Endothelial cell of umbilical vein (primary cell): ENCODE results near the gene KATNAL2. TPM values are rescaled to one million over a fixed set of nuclear protein-coding genes. Genes with fewer than 3 reads are reported as not detected.

Source experiments
- BruUV-seq: library from RNA; stranded (reverse); fragments of 400-500 nt; replicated peaks from 2 replicates; lab custom pipeline; 2021; lab: Mats Ljungman, UMichigan
- CTCF ChIA-PET: fragments of 300-600, 350-600 bp; sonication (Branson Sonifier 250); formaldehyde crosslinking; loops from one replicate; lab custom pipeline; 2021; ENCODE audit warnings: antibody characterized with exemption, inconsistent platforms; lab: Charles Lee
- POLR2A ChIA-PET: fragments of 300-600, 350-600 bp; sonication (Branson Sonifier 250); formaldehyde crosslinking; loops from one replicate; lab custom pipeline; 2021; ENCODE audit warnings: antibody characterized with exemption, inconsistent platforms; lab: Charles Lee
- DNase-seq: peaks from one replicate; pipeline ENCODE4 v3.0.0-alpha.2; 2011; ENCODE audit warnings: low read depth, low spot score
- FAIRE-seq: peaks from 2 replicates; lab custom pipeline; 2011; peaks lifted over from hg19 to GRCh38; lab: Jason Lieb, UNC
- H2AFZ ChIP-seq: 2 replicates; pipeline ENCODE4 v1.6.0; 2012; ENCODE audit warnings: low read depth, low read length, control low read depth, inconsistent platforms
- H3K27ac ChIP-seq: 2 replicates; pipeline ENCODE4 v1.5.1; 2011; ENCODE audit warnings: low read depth, mild to moderate bottlenecking, control low read depth, low read length, moderate library complexity; ENCODE audit not compliant: insufficient read depth
- H3K27me3 ChIP-seq, 2 experiments: 2 replicates each; pipeline versions ENCODE4 v1.6.0 to v1.6.1; 2011; ENCODE audit warnings: low read length in 2 of 2, mixed read lengths in 1 of 2; ENCODE audit not compliant: control insufficient read depth in 2 of 2, insufficient read depth in 2 of 2
- H3K36me3 ChIP-seq, 2 experiments: 2 replicates in 1 of 2; 3 replicates in 1 of 2; pipeline ENCODE4 v1.5.1; 2011; ENCODE audit warnings: low read length in 2 of 2, mild to moderate bottlenecking in 1 of 2, moderate library complexity in 1 of 2; ENCODE audit not compliant: control insufficient read depth in 2 of 2, insufficient read depth in 2 of 2; ENCODE audit errors: extremely low read depth in 1 of 2
- H3K4me1 ChIP-seq: 3 replicates; pipeline ENCODE4 v1.5.1; 2011; ENCODE audit warnings: mild to moderate bottlenecking, low read length; ENCODE audit not compliant: control insufficient read depth, insufficient read depth; ENCODE audit errors: extremely low read depth
- H3K4me2 ChIP-seq: 2 replicates; pipeline ENCODE4 v1.6.1; 2011; ENCODE audit warnings: low read length, control low read depth, mixed read lengths; ENCODE audit not compliant: insufficient read depth
- H3K4me3 ChIP-seq, 3 experiments: fragments of 200-600 bp in 1 of 3; sonication (generic), shearing (Covaris generic) in 1 of 3; replicated peaks in 1 of 3; 2 replicates each; pipeline ENCODE4 v1.5.1; 2011 to 2016; ENCODE audit warnings: control low read depth in 3 of 3, low read length in 3 of 3, mild to moderate bottlenecking in 2 of 3, inconsistent platforms in 1 of 3, low read depth in 1 of 3, moderate library complexity in 1 of 3; ENCODE audit not compliant: insufficient read depth in 1 of 3
- H3K79me2 ChIP-seq: 2 replicates; pipeline ENCODE4 v1.6.0; 2012; ENCODE audit warnings: low read length, inconsistent platforms; ENCODE audit not compliant: control insufficient read depth, insufficient read depth
- H3K9ac ChIP-seq: replicated peaks from 2 replicates; pipeline ENCODE3; 2011; ENCODE audit warnings: low read length, control low read depth; ENCODE audit not compliant: insufficient read depth; ENCODE audit errors: extremely low read depth
- H3K9me1 ChIP-seq: replicated peaks from 3 replicates; pipeline ENCODE4 v1.6.0; 2011; ENCODE audit warnings: mild to moderate bottlenecking, low read length; ENCODE audit not compliant: control insufficient read depth, insufficient read depth; ENCODE audit errors: extremely low read depth
- H3K9me3 ChIP-seq: replicated peaks from 2 replicates; pipeline ENCODE4 v1.5.1; 2012; ENCODE audit warnings: low read length, inconsistent platforms; ENCODE audit not compliant: control insufficient read depth, insufficient read depth
- H4K20me1 ChIP-seq: replicated peaks from 2 replicates; pipeline ENCODE3; 2011; ENCODE audit warnings: mild to moderate bottlenecking, low read length; ENCODE audit not compliant: control insufficient read depth, insufficient read depth; ENCODE audit errors: extremely low read depth
- EZH2 ChIP-seq: IDR thresholded peaks from 2 replicates; pipeline ENCODE4 v1.6.1; 2012; ENCODE audit warnings: borderline replicate concordance, low read depth, mild to moderate bottlenecking, moderate library complexity, low read length, inconsistent platforms; ENCODE audit not compliant: severe bottlenecking
- FOS ChIP-seq: IDR thresholded peaks from 2 replicates; pipeline ENCODE4 v1.6.1; 2011; ENCODE audit warnings: mild to moderate bottlenecking, low read length, moderate library complexity, borderline replicate concordance; ENCODE audit not compliant: insufficient read depth
- GATA2 ChIP-seq: IDR thresholded peaks from 2 replicates; pipeline ENCODE4 v1.7.0; 2011; ENCODE audit warnings: low read depth, mild to moderate bottlenecking, moderate library complexity, mixed read lengths, low read length; ENCODE audit not compliant: insufficient read length, insufficient read depth
- JUN ChIP-seq: IDR thresholded peaks from 2 replicates; pipeline ENCODE4 v1.6.1; 2011; ENCODE audit warnings: borderline replicate concordance, low read depth; ENCODE audit not compliant: insufficient read length, insufficient read depth
- MYC ChIP-seq: IDR thresholded peaks from one replicate; pipeline ENCODE4 v1.6.1; 2011; ENCODE audit warnings: mild to moderate bottlenecking, low read depth, low read length
- POLR2A ChIP-seq: IDR thresholded peaks from 2 replicates; pipeline ENCODE4 v1.6.1; 2012; ENCODE audit warnings: low read depth, mild to moderate bottlenecking, control low read depth, low read length
- POLR2AphosphoS5 ChIP-seq: IDR thresholded peaks from 2 replicates; pipeline ENCODE4 v1.6.1; 2012; ENCODE audit warnings: low read depth, mild to moderate bottlenecking, control low read depth, low read length, moderate library complexity; ENCODE audit not compliant: insufficient read depth
- dilution Hi-C: fragments of 300-500 bp; cut with MboI; formaldehyde crosslinking; loops from one replicate; pipeline ENCODE4 v1.15.0; 2019; ENCODE audit warnings: low sequenced_read_pairs; ENCODE audit not compliant: extremely low pct_ligation_motif_present
- intact Hi-C: fragments of 100-400 bp; cut with micrococcal nuclease; formaldehyde crosslinking; loops from one replicate; pipeline ENCODE4 v1.10.0; 2022
- polyA plus RNA-seq, 4 experiments: library from polyadenylated mRNA; depleted of rRNA in 3 of 4; stranded (reverse) in 3 of 4; unstranded in 1 of 4; fragments of >200 nt; gene quantifications; 2 replicates each; pipeline versions ENCODE4 v1.2.1 to v1.2.3, GENCODE V29; 2011 to 2012; ENCODE audit warnings: missing spikeins in 1 of 4
- total RNA-seq: library from RNA; stranded (reverse); gene quantifications from 2 replicates; pipeline ENCODE4 v1.2.3, GENCODE V29; 2021
- TF ChIP-seq, protein P1 (sequence below): IDR thresholded peaks from 2 replicates; pipeline ENCODE4 v1.6.1; 2011; ENCODE audit not compliant: insufficient read depth, insufficient read length
- TF ChIP-seq, protein P2 (sequence below), 2 donors: IDR thresholded peaks; 1 replicate in 1 of 2; 2 replicates in 1 of 2; pipeline ENCODE4 v1.5.1; 2011; ENCODE audit warnings: low read length in 2 of 2, mild to moderate bottlenecking in 2 of 2, moderate library complexity in 2 of 2, control low read depth in 1 of 2, inconsistent platforms in 1 of 2, low read depth in 1 of 2; ENCODE audit not compliant: insufficient read depth in 1 of 2; ENCODE audit errors: extremely low read depth in 1 of 2

The KATNAL2 gene
- total and polyA plus RNA-seq, 2 donors (not counting 3 experiments of a cell fraction or from before 2014, with no cell fraction given): 0.51 to 1.3 TPM

DNA sequence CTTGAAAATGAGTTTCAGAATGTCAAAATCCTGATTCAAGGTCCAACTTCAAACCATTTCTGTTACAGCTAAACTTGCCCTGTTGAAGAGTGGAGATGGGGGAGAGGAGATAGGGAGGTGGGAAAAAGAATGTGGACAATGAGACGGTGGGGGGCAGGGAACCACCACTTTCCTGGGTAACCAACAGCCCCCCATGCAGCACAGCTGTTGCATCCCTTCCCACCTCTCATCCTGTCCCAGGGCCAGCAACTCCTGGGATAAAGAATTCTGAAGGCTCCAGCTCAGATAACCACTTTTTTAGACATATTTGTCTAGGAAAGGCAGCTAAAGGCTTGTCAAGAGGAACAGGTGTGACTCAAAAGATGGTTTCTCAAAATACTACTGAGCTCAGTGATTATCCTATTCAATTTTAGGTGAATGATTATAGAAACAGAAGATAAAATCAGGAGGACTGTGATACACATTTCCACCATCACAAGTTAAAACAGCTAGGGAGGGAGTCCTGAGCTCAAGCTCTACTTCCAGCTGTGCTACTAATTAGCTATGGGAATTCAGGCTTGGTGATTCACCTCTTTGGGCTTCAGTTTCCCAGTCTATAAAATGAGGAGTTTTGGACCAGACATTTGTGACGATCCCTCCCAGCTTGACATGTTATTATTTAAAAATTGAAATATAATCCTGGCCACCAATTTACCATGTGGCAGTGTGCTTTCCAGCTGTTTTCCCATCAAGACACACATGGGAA, 196.6 kb downstream of the KATNAL2 start:
- DNase-seq: no peak

DNA sequence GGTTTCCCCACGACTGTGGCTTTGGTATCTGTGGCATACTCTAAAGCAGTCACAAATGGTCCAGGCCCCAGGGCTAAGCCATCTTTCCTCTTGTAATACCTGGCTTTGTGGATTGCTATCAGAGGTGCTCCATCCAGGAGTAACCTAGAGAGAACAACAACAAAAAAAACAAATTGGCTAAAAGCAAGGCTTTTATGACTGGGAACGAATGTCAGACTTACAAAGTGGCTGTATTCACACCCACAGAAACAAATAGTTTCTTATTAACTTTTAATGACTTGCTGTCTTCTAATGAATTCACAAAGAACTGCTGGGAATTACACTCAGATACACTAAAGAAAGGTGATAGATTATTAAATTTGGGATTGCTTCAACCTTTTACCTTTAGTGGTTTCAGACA, 197.8 kb downstream of the KATNAL2 start:
- TF ChIP-seq POLR2A (no peak), MYC (no peak), GATA2 (no peak), EZH2 (no peak), JUN (no peak), POLR2AphosphoS5 (no peak), FOS (no peak)
- TF ChIP-seq, protein P1, sequence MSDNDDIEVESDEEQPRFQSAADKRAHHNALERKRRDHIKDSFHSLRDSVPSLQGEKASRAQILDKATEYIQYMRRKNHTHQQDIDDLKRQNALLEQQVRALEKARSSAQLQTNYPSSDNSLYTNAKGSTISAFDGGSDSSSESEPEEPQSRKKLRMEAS: no peak
- TF ChIP-seq, protein P2, sequence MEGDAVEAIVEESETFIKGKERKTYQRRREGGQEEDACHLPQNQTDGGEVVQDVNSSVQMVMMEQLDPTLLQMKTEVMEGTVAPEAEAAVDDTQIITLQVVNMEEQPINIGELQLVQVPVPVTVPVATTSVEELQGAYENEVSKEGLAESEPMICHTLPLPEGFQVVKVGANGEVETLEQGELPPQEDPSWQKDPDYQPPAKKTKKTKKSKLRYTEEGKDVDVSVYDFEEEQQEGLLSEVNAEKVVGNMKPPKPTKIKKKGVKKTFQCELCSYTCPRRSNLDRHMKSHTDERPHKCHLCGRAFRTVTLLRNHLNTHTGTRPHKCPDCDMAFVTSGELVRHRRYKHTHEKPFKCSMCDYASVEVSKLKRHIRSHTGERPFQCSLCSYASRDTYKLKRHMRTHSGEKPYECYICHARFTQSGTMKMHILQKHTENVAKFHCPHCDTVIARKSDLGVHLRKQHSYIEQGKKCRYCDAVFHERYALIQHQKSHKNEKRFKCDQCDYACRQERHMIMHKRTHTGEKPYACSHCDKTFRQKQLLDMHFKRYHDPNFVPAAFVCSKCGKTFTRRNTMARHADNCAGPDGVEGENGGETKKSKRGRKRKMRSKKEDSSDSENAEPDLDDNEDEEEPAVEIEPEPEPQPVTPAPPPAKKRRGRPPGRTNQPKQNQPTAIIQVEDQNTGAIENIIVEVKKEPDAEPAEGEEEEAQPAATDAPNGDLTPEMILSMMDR (IDR thresholded peaks at IDR 0.05; ENCODE audit: extremely low read depth in 1 of 2, insufficient read depth in 1 of 2, low read depth in 1 of 2, low read length in 2 of 2): no peak
- Histone ChIP-seq H3K9me3 (no peaks in the 10 kb centered on the region), H3K27ac (no peak overlapping the region), H4K20me1 (no peaks in the 10 kb centered on the region), H3K4me2 (no peak overlapping the region), H2AFZ (no peak overlapping the region), H3K4me3 (no peak overlapping the region), H3K36me3 (peaks cover 0 to 4% of the 10 kb centered on the region in 2 experiments), H3K9me1 (no peaks in the 10 kb centered on the region), H3K4me1 (no peaks in the 10 kb centered on the region), H3K27me3 (no peaks in the 10 kb centered on the region), H3K79me2 (no peaks in the 10 kb centered on the region), H3K9ac (no peak overlapping the region)
- intact Hi-C loops (no loop called here), dilution Hi-C loops (no loop called here)
- DNase-seq (no peak), FAIRE-seq (no peak)
- CTCF ChIA-PET: interaction anchor here (2.9 kb wide), 1 partner anchor 35 kb away, joined by 8 read pairs; the partner anchor contains the start of gene HDHD2
- BruUV-seq: no TSS peak
- POLR2A ChIA-PET: no interaction called here

More for the DNA sequence above, 196.6 kb downstream of the KATNAL2 start:
- no peaks in the 10 kb centered on the region for H3K27me3 ChIP-seq
- H3K9me1 ChIP-seq: no peaks in the 10 kb centered on the region
- no peak overlapping the region for H3K4me3 ChIP-seq
- no peak overlapping the region for H3K4me2 ChIP-seq
- H3K36me3 ChIP-seq: peaks cover 0 to 4% of the 10 kb centered on the region in 2 experiments
- H3K9me3 ChIP-seq: no peaks in the 10 kb centered on the region
- dilution Hi-C loops (no loop called here), intact Hi-C loops (no loop called here)
- no peak overlapping the region for H3K9ac ChIP-seq
- no peak overlapping the region for H2AFZ ChIP-seq
- H3K27ac ChIP-seq: no peak overlapping the region
- no peaks in the 10 kb centered on the region for H3K79me2 ChIP-seq
- CTCF ChIA-PET: interaction anchor here (1.0 to 2.9 kb wide), 6 partner anchors 13 to 635 kb away, joined by 3 to 10 read pairs (median 4); partner anchors contain the start of gene HDHD2
- H3K4me1 ChIP-seq: no peaks in the 10 kb centered on the region
- no TSS peak for BruUV-seq
- POLR2A ChIA-PET: interaction anchor here (0.6 kb wide), 1 partner anchor 54 kb away, joined by 3 read pairs; no protein-coding TSS in a partner anchor
- no peaks in the 10 kb centered on the region for H4K20me1 ChIP-seq
- no peak for TF ChIP-seq GATA2
- no peak for TF ChIP-seq POLR2A
- TF ChIP-seq, protein P1: no peak
- no peak for TF ChIP-seq EZH2
- no peak for TF ChIP-seq JUN
- TF ChIP-seq FOS: no peak
- TF ChIP-seq POLR2AphosphoS5: no peak
- no peak for TF ChIP-seq MYC
- no peak for FAIRE-seq
